Measurements from ENCODE around the gene ILDR2.

DNA sequence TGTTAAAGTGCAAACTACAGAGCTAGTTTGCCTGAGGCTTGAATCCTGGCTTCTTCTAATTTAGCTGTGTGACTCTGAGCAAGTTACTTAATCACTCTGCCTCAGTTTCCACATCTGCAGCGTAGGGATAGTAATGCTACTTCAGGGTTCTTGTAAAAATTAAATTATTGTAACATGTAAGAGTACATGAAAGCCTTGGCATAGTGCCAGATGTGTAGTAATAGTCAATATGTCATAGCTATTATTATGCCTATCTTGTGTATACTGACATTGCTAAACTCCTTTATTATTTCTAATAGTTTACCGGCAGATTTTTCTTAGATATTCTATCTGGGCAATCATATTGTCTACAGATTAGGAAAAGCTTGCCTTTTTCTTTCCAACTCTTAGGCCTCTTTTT lies 92.4 kb downstream of the ILDR2 start:
- TF ChIP-seq EP300 (IDR thresholded peaks at IDR 0.05; ENCODE audit: low read depth) (no peak), POLR2A (IDR thresholded peaks at IDR 0.05) (no peak), CTCF (IDR thresholded peaks at IDR 0.05) (no peak)

All from transverse colon (tissue), 3 donors.